GM06990 (cell line): ENCODE results near the gene RECQL5.
"Not testable (repeated sequence)": the region's sequence is repeated elsewhere in the genome, so short reads cannot be mapped to it uniquely, and the experiment has no call there.

Source experiments
- DNase-seq: peaks from one replicate; pipeline ENCODE4 v3.0.0-alpha.2; 2011; ENCODE audit not compliant: insufficient read length; ENCODE audit errors: extremely low read depth
- H3K27me3 ChIP-seq: replicated peaks from 2 replicates; pipeline ENCODE4 v1.6.0; 2011; ENCODE audit warnings: low read length; ENCODE audit not compliant: control insufficient read depth, insufficient read depth
- H3K36me3 ChIP-seq: 2 replicates; pipeline ENCODE4 v1.5.1; 2011; ENCODE audit warnings: low read length; ENCODE audit not compliant: control insufficient read depth, insufficient read depth
- H3K4me3 ChIP-seq: replicated peaks from 2 replicates; pipeline ENCODE4 v1.5.1; 2011; ENCODE audit warnings: low read depth, mild to moderate bottlenecking, control low read depth, low read length
- CTCF ChIP-seq: IDR thresholded peaks from 2 replicates; pipeline ENCODE4 v1.5.1; 2011; ENCODE audit warnings: low read length, control low read depth, mild to moderate bottlenecking, inconsistent platforms; ENCODE audit not compliant: insufficient read depth, poor library complexity, severe bottlenecking

RECQL5 gene

GRCh38 chr17:75638893-75639292 is 28.1 kb downstream of the RECQL5 start:
- TF ChIP-seq CTCF: no peak
- no peak overlapping the region for H3K4me3 ChIP-seq
- no peak for DNase-seq
- H3K36me3 ChIP-seq: peaks cover 18% of the 10 kb centered on the region
- H3K27me3 ChIP-seq: no peaks in the 10 kb centered on the region

GRCh38 chr17:75638039-75638438 is 28.9 kb downstream of the RECQL5 start:
- peaks cover 12% of the 10 kb centered on the region for H3K36me3 ChIP-seq
- not testable (repeated sequence) for H3K27me3 ChIP-seq, DNase-seq, H3K4me3 ChIP-seq

- TF ChIP-seq CTCF: no peak
- no peak for DNase-seq
- H3K27me3 ChIP-seq: no peaks in the 10 kb centered on the region
- H3K4me3 ChIP-seq: no peak overlapping the region
- H3K36me3 ChIP-seq: peaks cover 12% of the 10 kb centered on the region
These were observed 29.4 kb downstream of the RECQL5 start for GRCh38 chr17:75637551-75637950.

- Histone ChIP-seq H3K36me3 (peaks cover 12% of the 10 kb centered on the region), H3K4me3 (no peak overlapping the region), H3K27me3 (no peaks in the 10 kb centered on the region)
- TF ChIP-seq CTCF: no peak
- no peak for DNase-seq
These were observed 29.8 kb downstream of the RECQL5 start for GRCh38 chr17:75637143-75637538.

- no peak for TF ChIP-seq CTCF
- DNase-seq: no peak
- Histone ChIP-seq H3K36me3 (peaks cover 11% of the 10 kb centered on the region), H3K4me3 (no peak overlapping the region), H3K27me3 (no peaks in the 10 kb centered on the region)
These were observed 30.4 kb downstream of the RECQL5 start for GRCh38 chr17:75636381-75637142.

- no peak for DNase-seq
- no peak for TF ChIP-seq CTCF
These were observed 31.2 kb downstream of the RECQL5 start for GRCh38 chr17:75635610-75636202.

More at GRCh38 chr17:75635610-75636202, 31.2 kb downstream of the RECQL5 start:
- Histone ChIP-seq H3K36me3 (peaks cover 7% of the 10 kb centered on the region), H3K4me3 (no peak overlapping the region), H3K27me3 (no peaks in the 10 kb centered on the region)
